Transverse colon (tissue), 3 donors: ENCODE measurements around the gene OR5AC2.

ENCODE experiments used
- POLR2A ChIP-seq: fragments of 450-650 bp; IDR thresholded peaks from one replicate; pipeline ENCODE4 v1.6.1; 2016; ENCODE audit warnings: antibody characterized with exemption, mild to moderate bottlenecking, moderate library complexity
- TF ChIP-seq, protein P1 (sequence below), 5 experiments: fragments of 200-600 bp in 3 of 5; fragments of 450-650 bp in 2 of 5; sonication (generic) in 3 of 5; IDR thresholded peaks; 1 replicate in 2 of 5; 2 replicates in 3 of 5; pipeline ENCODE4 v1.5.1; 2016 to 2017; ENCODE audit warnings: antibody characterized with exemption in 5 of 5, inconsistent platforms in 3 of 5, mild to moderate bottlenecking in 2 of 5, moderate library complexity in 1 of 5

DNA sequence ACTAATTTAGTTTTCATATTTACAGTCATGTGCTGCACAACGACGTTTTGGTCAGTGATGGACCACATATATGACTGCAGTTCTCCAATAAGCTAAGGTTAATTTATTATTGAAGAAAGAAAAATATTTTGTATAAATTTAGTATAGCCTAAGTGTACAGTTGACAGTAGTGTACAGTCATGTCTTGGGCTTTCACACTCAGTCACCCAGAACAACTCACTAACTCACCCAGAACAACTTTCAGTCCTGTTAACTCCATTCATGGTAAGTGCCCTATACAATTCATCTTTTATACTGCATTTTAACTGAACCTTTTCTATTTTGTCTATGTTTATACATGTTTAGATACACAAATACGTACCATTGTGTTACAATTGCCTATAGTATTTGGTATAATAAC, 48.1 kb upstream of the OR5AC2 start:
- TF ChIP-seq, protein P1, sequence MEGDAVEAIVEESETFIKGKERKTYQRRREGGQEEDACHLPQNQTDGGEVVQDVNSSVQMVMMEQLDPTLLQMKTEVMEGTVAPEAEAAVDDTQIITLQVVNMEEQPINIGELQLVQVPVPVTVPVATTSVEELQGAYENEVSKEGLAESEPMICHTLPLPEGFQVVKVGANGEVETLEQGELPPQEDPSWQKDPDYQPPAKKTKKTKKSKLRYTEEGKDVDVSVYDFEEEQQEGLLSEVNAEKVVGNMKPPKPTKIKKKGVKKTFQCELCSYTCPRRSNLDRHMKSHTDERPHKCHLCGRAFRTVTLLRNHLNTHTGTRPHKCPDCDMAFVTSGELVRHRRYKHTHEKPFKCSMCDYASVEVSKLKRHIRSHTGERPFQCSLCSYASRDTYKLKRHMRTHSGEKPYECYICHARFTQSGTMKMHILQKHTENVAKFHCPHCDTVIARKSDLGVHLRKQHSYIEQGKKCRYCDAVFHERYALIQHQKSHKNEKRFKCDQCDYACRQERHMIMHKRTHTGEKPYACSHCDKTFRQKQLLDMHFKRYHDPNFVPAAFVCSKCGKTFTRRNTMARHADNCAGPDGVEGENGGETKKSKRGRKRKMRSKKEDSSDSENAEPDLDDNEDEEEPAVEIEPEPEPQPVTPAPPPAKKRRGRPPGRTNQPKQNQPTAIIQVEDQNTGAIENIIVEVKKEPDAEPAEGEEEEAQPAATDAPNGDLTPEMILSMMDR (IDR thresholded peaks at IDR 0.05), result no peak
- TF ChIP-seq POLR2A, result no peak
